Uterus (tissue), 2 donors: ENCODE results near the gene TST.

Experiments
- POLR2A ChIP-seq, 2 donors: fragments of 450-650 bp; IDR thresholded peaks; one replicate each; pipeline ENCODE4 v1.6.1; 2016; ENCODE audit warnings: antibody characterized with exemption in 2 of 2, mild to moderate bottlenecking in 1 of 2, moderate library complexity in 1 of 2
- TF ChIP-seq, protein P1 (sequence below), 4 experiments: fragments of 200-600 bp in 2 of 4; fragments of 450-650 bp in 2 of 4; sonication (generic) in 2 of 4; IDR thresholded peaks; one replicate each; pipeline ENCODE4 v1.5.1; 2016 to 2019; ENCODE audit warnings: antibody characterized with exemption in 4 of 4, mild to moderate bottlenecking in 2 of 4, moderate library complexity in 1 of 4

DNA sequence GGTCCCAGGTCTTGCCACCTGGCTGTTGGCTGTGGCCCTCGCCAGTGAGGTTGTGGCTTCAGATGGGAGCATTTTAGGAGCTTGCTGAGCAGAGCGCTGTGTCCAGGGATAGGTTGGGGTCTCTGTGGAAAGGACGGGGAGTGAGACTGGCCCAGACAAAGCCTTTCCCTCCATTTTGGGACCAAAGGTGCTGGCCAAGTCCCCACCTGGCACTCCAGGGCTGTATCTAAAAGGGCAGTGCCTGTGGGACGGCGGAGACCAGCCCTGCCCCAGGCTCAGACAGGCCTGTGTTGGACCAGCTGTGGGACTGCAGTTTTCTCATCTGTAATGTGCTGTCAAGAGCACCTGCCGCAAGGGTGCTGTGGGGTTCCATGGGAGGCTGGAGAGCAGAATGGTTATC, 27.3 kb upstream of the TST start:
- TF ChIP-seq, protein P1, sequence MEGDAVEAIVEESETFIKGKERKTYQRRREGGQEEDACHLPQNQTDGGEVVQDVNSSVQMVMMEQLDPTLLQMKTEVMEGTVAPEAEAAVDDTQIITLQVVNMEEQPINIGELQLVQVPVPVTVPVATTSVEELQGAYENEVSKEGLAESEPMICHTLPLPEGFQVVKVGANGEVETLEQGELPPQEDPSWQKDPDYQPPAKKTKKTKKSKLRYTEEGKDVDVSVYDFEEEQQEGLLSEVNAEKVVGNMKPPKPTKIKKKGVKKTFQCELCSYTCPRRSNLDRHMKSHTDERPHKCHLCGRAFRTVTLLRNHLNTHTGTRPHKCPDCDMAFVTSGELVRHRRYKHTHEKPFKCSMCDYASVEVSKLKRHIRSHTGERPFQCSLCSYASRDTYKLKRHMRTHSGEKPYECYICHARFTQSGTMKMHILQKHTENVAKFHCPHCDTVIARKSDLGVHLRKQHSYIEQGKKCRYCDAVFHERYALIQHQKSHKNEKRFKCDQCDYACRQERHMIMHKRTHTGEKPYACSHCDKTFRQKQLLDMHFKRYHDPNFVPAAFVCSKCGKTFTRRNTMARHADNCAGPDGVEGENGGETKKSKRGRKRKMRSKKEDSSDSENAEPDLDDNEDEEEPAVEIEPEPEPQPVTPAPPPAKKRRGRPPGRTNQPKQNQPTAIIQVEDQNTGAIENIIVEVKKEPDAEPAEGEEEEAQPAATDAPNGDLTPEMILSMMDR (IDR thresholded peaks at IDR 0.05) = no peak
- TF ChIP-seq POLR2A (IDR thresholded peaks at IDR 0.05) = no peak
